Esophagus squamous epithelium (tissue), 5 donors: ENCODE data around the gene SOAT2. TPM values are rescaled to one million over a fixed set of nuclear protein-coding genes. Genes with fewer than 3 reads are reported as not detected.

Source experiments
- DNase-seq: peaks from one replicate; lab custom pipeline; 2025; lab: John Stamatoyannopoulos, UW
- H3K27ac ChIP-seq, 4 donors: fragments of 200-600 bp; sonication (generic); one replicate each; pipeline ENCODE4 v1.5.1; 2016 to 2019; ENCODE audit warnings: mild to moderate bottlenecking in 1 of 4
- H3K27me3 ChIP-seq, 4 donors: fragments of 200-600 bp; sonication (generic); 1 replicate in 3 of 4; 2 replicates in 1 of 4; pipeline versions ENCODE4 v1.5.1 to v1.6.0; 2017 to 2021; ENCODE audit warnings: antibody characterized with exemption in 1 of 4
- H3K36me3 ChIP-seq, 3 donors: fragments of 200-600 bp; sonication (generic); one replicate each; pipeline ENCODE4 v1.5.1; 2016 to 2019
- H3K4me1 ChIP-seq, 3 donors: fragments of 200-600 bp; sonication (generic); one replicate each; pipeline ENCODE4 v1.5.1; 2017 to 2019
- H3K4me3 ChIP-seq, 4 donors: fragments of 200-600 bp; sonication (generic); 1 replicate in 3 of 4; 2 replicates in 1 of 4; pipeline ENCODE4 v1.5.1; 2016 to 2019; ENCODE audit warnings: mild to moderate bottlenecking in 2 of 4, moderate library complexity in 1 of 4
- H3K9me3 ChIP-seq, 3 donors: fragments of 200-600 bp; sonication (generic); one replicate each; pipeline ENCODE4 v1.5.1; 2016 to 2019
- CTCF ChIP-seq, 6 experiments: fragments of 450-650 bp in 4 of 6; fragments of 200-600 bp in 2 of 6; sonication (generic) in 2 of 6; IDR thresholded peaks; one replicate each; pipeline ENCODE4 v1.5.1; 2016 to 2019; ENCODE audit warnings: antibody characterized with exemption in 6 of 6, mild to moderate bottlenecking in 4 of 6, moderate library complexity in 4 of 6
- POLR2A ChIP-seq, 4 donors: fragments of 450-650 bp; IDR thresholded peaks; one replicate each; pipeline ENCODE4 v1.6.1; 2017; ENCODE audit warnings: antibody characterized with exemption in 4 of 4, mild to moderate bottlenecking in 4 of 4, moderate library complexity in 3 of 4
- WGBS, 2 donors: methylation state at CpG; one replicate each; pipeline ENCODE4 v1.1.5; 2018; 5-methylcytosine and 5-hydroxymethylcytosine counted together
- intact Hi-C: fragments of 100-400 bp; cut with DNase I; formaldehyde crosslinking; loops from one replicate; pipeline ENCODE4 v1.15.0; 2022
- total RNA-seq, 4 donors: library from RNA; depleted of rRNA; stranded (reverse); fragments of >200 nt; gene quantifications; one replicate each; pipeline ENCODE4 v1.1.0, GENCODE V29; 2016
- donor health status: DM: yes; HTN: yes; CAD: no.

The SOAT2 gene
- total RNA-seq, 4 donors from 2014 or later, result not detected

DNA sequence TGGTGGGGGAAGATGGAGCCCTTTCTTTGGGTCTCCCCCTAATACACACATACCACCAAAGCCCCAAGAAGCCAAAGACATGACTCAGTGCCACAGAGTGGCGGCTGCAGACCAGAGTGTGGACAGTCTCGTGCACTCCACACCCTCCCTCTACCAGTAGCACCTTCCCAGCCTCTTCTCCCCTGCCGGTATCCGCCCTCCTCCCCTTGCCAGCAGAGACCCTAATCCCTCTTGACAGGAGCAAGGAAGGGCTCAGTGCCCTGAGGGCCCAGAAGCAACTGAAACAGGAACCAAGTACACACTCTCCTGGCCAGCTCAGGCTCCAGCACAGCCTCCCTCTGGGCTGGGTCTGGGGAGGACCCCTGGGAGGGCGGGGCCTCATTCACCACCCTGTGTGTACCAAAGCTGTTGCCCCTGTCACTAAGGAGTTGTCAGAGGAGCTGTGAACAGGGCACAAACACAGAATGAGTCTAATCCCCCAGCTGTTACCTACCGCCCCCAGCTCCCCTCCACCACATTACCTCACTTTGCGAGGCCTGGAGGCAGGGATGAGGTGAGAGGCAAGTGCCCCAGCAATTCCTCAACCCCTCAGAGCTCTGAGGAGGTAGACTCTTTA lies 32.3 kb upstream of the SOAT2 start:
- no peak overlapping the region for H3K4me3 ChIP-seq
- intact Hi-C loops, result no loop called here
- H3K27ac ChIP-seq, result peak overlapping the region; percentile 21 to 84 (median 78)
- TF ChIP-seq POLR2A (IDR thresholded peaks at IDR 0.05) (no peak), CTCF (IDR thresholded peaks at IDR 0.05) (no peak)
- no peak for DNase-seq
- H3K9me3 ChIP-seq, result no peaks in the 10 kb centered on the region
- no peaks in the 10 kb centered on the region for H3K27me3 ChIP-seq
- 43 to 59% methylated on average over 5 of the region's 7 CpGs for WGBS, 2 donors
- H3K36me3 ChIP-seq, result peaks cover 5 to 91% (median 11%) of the 10 kb centered on the region in 3 donors
- peaks cover 53 to 92% (median 69%) of the 10 kb centered on the region in 3 donors for H3K4me1 ChIP-seq

- Histone ChIP-seq H3K4me3 (peak overlapping the region in 1 of 4 donors; percentile 12), H3K27ac (peak overlapping the region; percentile 21 to 84 (median 78)), H3K36me3 (peaks cover 5 to 92% (median 11%) of the 10 kb centered on the region in 3 donors), H3K27me3 (no peaks in the 10 kb centered on the region), H3K9me3 (no peaks in the 10 kb centered on the region), H3K4me1 (peaks cover 57 to 92% (median 63%) of the 10 kb centered on the region in 3 donors)
- 35 to 36% methylated on average over 10 of the region's 11 CpGs for WGBS, 2 donors
- DNase-seq, result no peak
- intact Hi-C loops, result no loop called here
- TF ChIP-seq POLR2A (IDR thresholded peaks at IDR 0.05), result no peak
- no peak for TF ChIP-seq CTCF (IDR thresholded peaks at IDR 0.05)
These were observed 31.4 kb upstream of the SOAT2 start for GRCh38 chr12:53071591-53072551.

- peaks cover 5 to 78% (median 11%) of the 10 kb centered on the region in 3 donors for H3K36me3 ChIP-seq
These were observed 29.4 kb upstream of the SOAT2 start for GRCh38 chr12:53073881-53074280.

GRCh38 chr12:53074283-53074998 lies 28.8 kb upstream of the SOAT2 start:
- no peaks in the 10 kb centered on the region for H3K27me3 ChIP-seq
- 80 to 84% methylated on average over 2 to 10 of the region's 11 CpGs for WGBS, 2 donors
- H3K36me3 ChIP-seq, result peaks cover 5 to 73% (median 11%) of the 10 kb centered on the region in 3 donors
- intact Hi-C loops, result no loop called here
- H3K4me3 ChIP-seq, result no peak overlapping the region
- H3K4me1 ChIP-seq, result peaks cover 63 to 88% (median 73%) of the 10 kb centered on the region in 3 donors
- no peaks in the 10 kb centered on the region for H3K9me3 ChIP-seq
- H3K27ac ChIP-seq, result peak overlapping the region in 3 of 4 donors; percentile 66 to 80 (median 68)
- no peak for DNase-seq
- TF ChIP-seq CTCF (IDR thresholded peaks at IDR 0.05) (no peak), POLR2A (IDR thresholded peaks at IDR 0.05) (no peak)

More at GRCh38 chr12:53073881-53074280, 29.4 kb upstream of the SOAT2 start:
- Histone ChIP-seq H3K27me3 (no peaks in the 10 kb centered on the region), H3K4me3 (no peak overlapping the region), H3K27ac (peak overlapping the region in 3 of 4 donors; percentile 66 to 80 (median 68)), H3K9me3 (no peaks in the 10 kb centered on the region), H3K4me1 (peaks cover 67 to 93% (median 76%) of the 10 kb centered on the region in 3 donors)
- no peak for TF ChIP-seq CTCF (IDR thresholded peaks at IDR 0.05)
- no peak for TF ChIP-seq POLR2A (IDR thresholded peaks at IDR 0.05)
- intact Hi-C loops, result no loop called here
- no peak for DNase-seq
- 32 to 54% methylated on average over 6 of the region's 6 CpGs for WGBS, 2 donors
